Measurements from ENCODE around the gene ECSIT.

DNA sequence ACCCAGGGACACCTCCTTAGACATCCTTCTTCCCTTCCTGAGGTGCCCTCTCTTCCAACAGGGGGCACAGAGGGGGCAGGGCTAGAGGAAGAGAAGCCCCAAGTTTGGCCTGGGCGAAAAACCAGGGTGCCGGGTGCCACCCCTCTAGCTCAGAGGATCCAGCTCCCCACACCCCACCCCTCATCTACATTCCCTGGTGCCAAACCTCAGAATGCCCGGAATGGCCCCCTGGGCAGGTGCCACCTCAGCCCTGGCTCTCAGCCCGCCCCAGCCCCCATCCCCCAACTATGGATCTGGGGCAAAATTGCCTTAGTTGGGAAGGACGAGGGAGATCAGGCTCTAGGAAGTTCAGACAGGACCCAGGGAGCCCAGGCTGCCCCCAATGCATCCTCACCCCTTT is 11.7 kb upstream of the ECSIT start:
- no peak for TF ChIP-seq CTCF (IDR thresholded peaks at IDR 0.05)
- TF ChIP-seq POLR2AphosphoS5 (IDR thresholded peaks at IDR 0.05; ENCODE audit: low read depth, low read length): no peak
